HPDE6-E6E7 (cell line): Measurements from ENCODE around the gene SLC9C2.
"Not testable (repeated sequence)": the region's sequence is repeated elsewhere in the genome, so short reads cannot be mapped to it uniquely, and the experiment has no call there.

Experiments
- DNase-seq: peaks from one replicate; pipeline ENCODE4 v3.0.0; 2011; ENCODE audit warnings: missing footprints; ENCODE audit errors: extremely low spot score

SLC9C2 gene

GRCh38 chr1:173603056-173603591 lies at the start of gene SLC9C2:
Gene SLC9C2 (minus strand): TSS chr1:173603072. CDS start chr1:173601776, 1,296 bp downstream.
- DNase-seq, result no peak

- DNase-seq, result no peak
These were observed 46.2 kb upstream of the SLC9C2 start for GRCh38 chr1:173648880-173649605.

- no peak for DNase-seq
These were observed 43.8 kb upstream of the SLC9C2 start for GRCh38 chr1:173646656-173647055.

- DNase-seq, result not testable (repeated sequence)
These were observed 39.7 kb upstream of the SLC9C2 start for GRCh38 chr1:173642450-173643139.

- DNase-seq, result no peak
These were observed 36.2 kb upstream of the SLC9C2 start for GRCh38 chr1:173639102-173639501.

GRCh38 chr1:173638043-173639021 lies 35.5 kb upstream of the SLC9C2 start:
- no peak for DNase-seq

- not testable (repeated sequence) for DNase-seq
These were observed 34.6 kb upstream of the SLC9C2 start for GRCh38 chr1:173637236-173638042.

GRCh38 chr1:173635116-173635515 lies 32.2 kb upstream of the SLC9C2 start, which contains the start of gene TEX50:
Gene TEX50 (plus strand): TSS chr1:173635338. CDS start chr1:173635522, 184 bp downstream.
- no peak for DNase-seq

GRCh38 chr1:173628888-173629287 lies 26.0 kb upstream of the SLC9C2 start:
- no peak for DNase-seq

- no peak for DNase-seq
These were observed 24.4 kb upstream of the SLC9C2 start for GRCh38 chr1:173627269-173627668.

GRCh38 chr1:173616859-173617258 lies 14.0 kb upstream of the SLC9C2 start:
- DNase-seq, result no peak

GRCh38 chr1:173613086-173613485 lies 10.2 kb upstream of the SLC9C2 start:
- not testable (repeated sequence) for DNase-seq

GRCh38 chr1:173608503-173609216 lies 5.8 kb upstream of the SLC9C2 start:
- DNase-seq, result no peak

GRCh38 chr1:173601588-173601987 lies 1.3 kb downstream of the SLC9C2 start:
- DNase-seq, result no peak

- no peak for DNase-seq
These were observed 6.6 kb downstream of the SLC9C2 start for GRCh38 chr1:173596097-173596825.

- not testable (repeated sequence) for DNase-seq
These were observed 11.7 kb downstream of the SLC9C2 start for GRCh38 chr1:173591138-173591537.

- DNase-seq, result no peak
These were observed 12.3 kb downstream of the SLC9C2 start for GRCh38 chr1:173590557-173590956.

GRCh38 chr1:173581383-173582079 lies 21.3 kb downstream of the SLC9C2 start:
- DNase-seq, result no peak

- DNase-seq, result no peak
These were observed 22.2 kb downstream of the SLC9C2 start for GRCh38 chr1:173580658-173581057.
